ENCODE results near the gene UBQLN1. TPM values are rescaled to one million over a fixed set of nuclear protein-coding genes. Genes with fewer than 3 reads are reported as not detected.

Gene UBQLN1
- total and polyA plus RNA-seq, 4 donors = 26.3 to 140 (median 80.1) TPM

DNA sequence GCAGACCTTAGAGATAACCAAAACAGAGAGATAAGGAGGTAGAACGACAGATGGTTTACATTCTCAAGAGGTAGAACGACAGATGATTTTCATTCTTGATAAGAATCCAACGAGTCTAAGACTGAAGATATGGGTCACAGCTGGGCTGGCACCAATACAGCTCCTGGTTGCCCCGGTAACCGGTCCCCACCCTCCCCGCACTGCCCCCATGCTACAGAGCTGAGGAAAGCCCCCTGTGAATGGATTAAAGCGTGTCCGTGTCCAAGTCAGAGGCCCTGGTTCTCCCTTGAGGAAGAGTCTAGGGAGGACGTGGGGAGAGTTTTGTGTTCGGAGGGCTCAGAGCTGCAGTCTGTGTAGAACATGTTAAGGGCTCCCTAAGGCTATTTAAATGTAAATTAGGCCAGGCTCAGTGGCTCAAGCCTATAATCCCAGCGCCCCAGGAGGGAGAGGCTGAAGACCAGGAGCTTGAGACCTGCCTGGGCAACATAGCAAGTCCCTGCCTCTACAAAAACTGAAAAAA is 76.8 kb downstream of the UBQLN1 start:
- DNase-seq = peak in 2 of 3 donors; percentile 14 to 17
- WGBS, 2 donors = 56 to 64% methylated on average over 11 of the region's 11 CpGs
- TF ChIP-seq, protein P1, sequence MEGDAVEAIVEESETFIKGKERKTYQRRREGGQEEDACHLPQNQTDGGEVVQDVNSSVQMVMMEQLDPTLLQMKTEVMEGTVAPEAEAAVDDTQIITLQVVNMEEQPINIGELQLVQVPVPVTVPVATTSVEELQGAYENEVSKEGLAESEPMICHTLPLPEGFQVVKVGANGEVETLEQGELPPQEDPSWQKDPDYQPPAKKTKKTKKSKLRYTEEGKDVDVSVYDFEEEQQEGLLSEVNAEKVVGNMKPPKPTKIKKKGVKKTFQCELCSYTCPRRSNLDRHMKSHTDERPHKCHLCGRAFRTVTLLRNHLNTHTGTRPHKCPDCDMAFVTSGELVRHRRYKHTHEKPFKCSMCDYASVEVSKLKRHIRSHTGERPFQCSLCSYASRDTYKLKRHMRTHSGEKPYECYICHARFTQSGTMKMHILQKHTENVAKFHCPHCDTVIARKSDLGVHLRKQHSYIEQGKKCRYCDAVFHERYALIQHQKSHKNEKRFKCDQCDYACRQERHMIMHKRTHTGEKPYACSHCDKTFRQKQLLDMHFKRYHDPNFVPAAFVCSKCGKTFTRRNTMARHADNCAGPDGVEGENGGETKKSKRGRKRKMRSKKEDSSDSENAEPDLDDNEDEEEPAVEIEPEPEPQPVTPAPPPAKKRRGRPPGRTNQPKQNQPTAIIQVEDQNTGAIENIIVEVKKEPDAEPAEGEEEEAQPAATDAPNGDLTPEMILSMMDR (IDR thresholded peaks at IDR 0.05; ENCODE audit: control extremely low read depth, extremely low read depth) = no peak
- Histone ChIP-seq H3K4me3 (no peak overlapping the region), H3K27ac (ENCODE audit: low read depth in 1 of 2, low read length in 1 of 2) (no peak overlapping the region), H3K4me1 (ENCODE audit: control insufficient read depth in 5 of 5, insufficient read depth in 5 of 5, low read length in 5 of 5) (peaks cover 0 to 2% (median 0%) of the 10 kb centered on the region in 5 donors), H3K9me3 (ENCODE audit: control insufficient read depth in 4 of 4, insufficient read depth in 3 of 4, low read length in 3 of 4) (no peaks in the 10 kb centered on the region), H3K9ac (ENCODE audit: insufficient read depth in 1 of 2, low read length in 2 of 2) (no peak overlapping the region), H3K27me3 (ENCODE audit: control insufficient read depth in 3 of 3, insufficient read depth in 3 of 3, low read length in 2 of 3) (no peaks in the 10 kb centered on the region), H3K36me3 (ENCODE audit: control insufficient read depth in 4 of 4, insufficient read depth in 4 of 4, low read length in 4 of 4) (no peaks in the 10 kb centered on the region)
- no peak for ATAC-seq (ENCODE audit: insufficient read depth, low FRiP score)

DNA sequence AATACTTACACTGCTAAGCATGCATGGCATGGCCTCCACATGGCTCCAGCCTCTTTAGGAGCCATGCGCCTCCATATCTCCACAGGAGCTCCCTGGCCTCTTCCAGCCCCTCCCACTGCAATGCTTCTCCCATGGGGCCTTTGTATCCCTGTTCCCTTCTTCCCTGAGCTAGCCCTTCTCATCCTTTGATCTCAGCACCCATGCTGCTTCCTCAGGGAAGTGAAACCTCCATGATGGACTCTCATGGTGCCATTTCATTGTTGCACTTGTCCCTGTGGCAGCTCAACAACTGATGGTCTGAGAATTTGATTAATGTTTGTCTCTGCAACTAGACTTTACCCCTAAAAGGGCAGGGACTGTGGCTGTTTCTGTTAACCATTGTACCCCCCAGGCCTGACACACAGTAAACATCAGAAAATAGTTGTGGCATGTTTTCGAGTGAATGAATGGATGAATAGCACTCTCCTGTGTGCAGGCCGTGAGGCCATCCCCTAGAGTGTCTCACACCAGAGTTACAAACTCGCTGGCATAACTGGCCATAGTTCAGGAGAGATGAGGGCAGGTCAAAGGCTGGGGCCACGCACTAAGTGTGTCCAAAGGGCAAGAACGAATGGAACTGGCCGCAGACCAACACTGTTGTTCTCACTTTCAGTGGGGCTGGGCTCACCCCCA is 78.2 kb downstream of the UBQLN1 start:
- Histone ChIP-seq H3K36me3 (ENCODE audit: control insufficient read depth in 4 of 4, insufficient read depth in 4 of 4, low read length in 4 of 4) (no peaks in the 10 kb centered on the region), H3K27ac (ENCODE audit: low read depth in 1 of 2, low read length in 1 of 2) (no peak overlapping the region), H3K27me3 (ENCODE audit: control insufficient read depth in 3 of 3, insufficient read depth in 3 of 3, low read length in 2 of 3) (no peaks in the 10 kb centered on the region), H3K9ac (ENCODE audit: insufficient read depth in 1 of 2, low read length in 2 of 2) (no peak overlapping the region), H3K4me3 (no peak overlapping the region), H3K4me1 (ENCODE audit: control insufficient read depth in 5 of 5, insufficient read depth in 5 of 5, low read length in 5 of 5) (peaks cover 0 to 2% (median 0%) of the 10 kb centered on the region in 5 donors), H3K9me3 (ENCODE audit: control insufficient read depth in 4 of 4, insufficient read depth in 3 of 4, low read length in 3 of 4) (no peaks in the 10 kb centered on the region)
- TF ChIP-seq, protein P1 (IDR thresholded peaks at IDR 0.05; ENCODE audit: control extremely low read depth, extremely low read depth) = no peak
- WGBS, 2 donors = 90 to 91% methylated on average over 7 of the region's 7 CpGs
- DNase-seq (no peak), ATAC-seq (ENCODE audit: insufficient read depth, low FRiP score) (no peak)

DNA sequence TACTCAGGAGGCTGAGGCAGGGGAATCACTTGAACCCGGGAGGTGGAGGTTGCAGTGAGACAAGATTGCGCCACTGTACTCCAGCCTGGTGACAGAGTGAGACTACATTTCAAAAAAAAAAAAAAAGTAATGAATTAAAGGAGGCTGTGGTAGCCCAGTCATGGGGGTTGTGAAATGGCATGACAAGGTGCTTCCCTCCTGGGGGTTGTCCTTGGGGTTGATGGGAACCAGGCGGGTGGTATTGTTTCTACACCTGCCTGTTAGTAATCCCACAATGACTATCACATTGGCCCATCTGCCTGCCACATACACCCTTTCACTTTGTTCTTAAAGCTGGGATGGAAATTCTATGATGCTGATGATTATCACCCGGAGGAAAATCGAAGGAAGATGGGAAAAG is 79.2 kb downstream of the UBQLN1 start:
- Histone ChIP-seq H3K27ac (ENCODE audit: low read depth in 1 of 2, low read length in 1 of 2) (no peak overlapping the region), H3K27me3 (ENCODE audit: control insufficient read depth in 3 of 3, insufficient read depth in 3 of 3, low read length in 2 of 3) (no peaks in the 10 kb centered on the region), H3K4me3 (no peak overlapping the region), H3K9me3 (ENCODE audit: control insufficient read depth in 4 of 4, insufficient read depth in 3 of 4, low read length in 3 of 4) (no peaks in the 10 kb centered on the region), H3K9ac (ENCODE audit: insufficient read depth in 1 of 2, low read length in 2 of 2) (no peak overlapping the region), H3K4me1 (ENCODE audit: control insufficient read depth in 5 of 5, insufficient read depth in 5 of 5, low read length in 5 of 5) (peaks cover 0 to 7% (median 4%) of the 10 kb centered on the region in 5 donors), H3K36me3 (ENCODE audit: control insufficient read depth in 4 of 4, insufficient read depth in 4 of 4, low read length in 4 of 4) (no peaks in the 10 kb centered on the region)
- TF ChIP-seq, protein P1 (IDR thresholded peaks at IDR 0.05; ENCODE audit: control extremely low read depth, extremely low read depth) = no peak
- 61 to 90% methylated on average over 5 of the region's 5 CpGs for WGBS, 2 donors
- ATAC-seq (ENCODE audit: insufficient read depth, low FRiP score) (no peak), DNase-seq (no peak)
